ENCODE results near the gene ATAD3B. TPM values are rescaled to one million over a fixed set of nuclear protein-coding genes. Genes with fewer than 3 reads are reported as not detected.
A peak's percentile ranks its signal among the peaks of the same experiment; 100 is the strongest.
"Not testable (repeated sequence)": the region's sequence is repeated elsewhere in the genome, so short reads cannot be mapped to it uniquely, and the experiment has no call there.

Gene ATAD3B
- total RNA-seq, 2 donors from 2014 or later: 16.8 to 26.9 TPM

DNA sequence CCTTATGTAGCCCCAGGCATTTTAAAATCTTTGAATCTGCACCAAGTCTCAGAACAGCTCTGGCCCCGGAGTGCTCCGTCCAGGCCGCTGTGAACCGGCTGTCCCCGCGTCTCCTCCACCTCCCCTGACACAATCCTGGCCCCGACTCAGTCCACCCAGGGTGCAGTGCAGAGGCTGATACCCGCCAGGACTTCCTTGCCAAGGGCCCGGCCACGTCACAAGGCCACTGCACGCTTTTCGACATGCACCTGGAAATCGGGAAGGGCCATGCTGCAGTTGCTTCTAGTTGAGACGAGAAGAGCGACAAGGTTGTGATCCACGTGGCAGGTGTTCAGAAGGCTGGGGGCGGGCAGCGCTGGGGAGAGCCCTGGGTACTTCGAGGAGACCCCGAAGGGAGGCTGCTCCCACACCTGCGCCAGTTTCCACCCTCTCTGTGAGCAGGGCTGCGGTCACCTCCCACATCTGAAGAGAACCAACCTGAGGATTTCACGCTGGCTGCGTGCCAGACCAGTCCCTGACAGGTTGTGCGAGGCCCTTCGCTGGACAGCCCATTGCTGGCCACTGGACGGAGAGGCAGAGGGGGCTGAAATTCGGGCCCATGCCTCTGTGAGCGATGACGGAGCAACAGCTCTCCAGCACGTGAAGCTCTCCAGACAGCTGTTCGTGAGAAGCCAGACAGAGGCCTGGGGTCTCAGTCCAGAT is 29.3 kb upstream of the ATAD3B start:
- DNase-seq (ENCODE audit: low spot score): peak; percentile 4
- Histone ChIP-seq H3K4me1 (replicated peaks) (peaks cover 7% of the 10 kb centered on the region), H3K9me3 (no peaks in the 10 kb centered on the region), H3K27ac (no peak overlapping the region), H3K4me3 (no peak overlapping the region), H3K27me3 (replicated peaks; ENCODE audit: insufficient read depth) (no peaks in the 10 kb centered on the region), H3K36me3 (no peaks in the 10 kb centered on the region)
- 77% methylated on average over 32 of the region's 32 CpGs for WGBS
- TF ChIP-seq POLR2A (IDR thresholded peaks at IDR 0.05) (no peak), POLR2AphosphoS5 (IDR thresholded peaks at IDR 0.05) (no peak)
- TF ChIP-seq, protein P1, sequence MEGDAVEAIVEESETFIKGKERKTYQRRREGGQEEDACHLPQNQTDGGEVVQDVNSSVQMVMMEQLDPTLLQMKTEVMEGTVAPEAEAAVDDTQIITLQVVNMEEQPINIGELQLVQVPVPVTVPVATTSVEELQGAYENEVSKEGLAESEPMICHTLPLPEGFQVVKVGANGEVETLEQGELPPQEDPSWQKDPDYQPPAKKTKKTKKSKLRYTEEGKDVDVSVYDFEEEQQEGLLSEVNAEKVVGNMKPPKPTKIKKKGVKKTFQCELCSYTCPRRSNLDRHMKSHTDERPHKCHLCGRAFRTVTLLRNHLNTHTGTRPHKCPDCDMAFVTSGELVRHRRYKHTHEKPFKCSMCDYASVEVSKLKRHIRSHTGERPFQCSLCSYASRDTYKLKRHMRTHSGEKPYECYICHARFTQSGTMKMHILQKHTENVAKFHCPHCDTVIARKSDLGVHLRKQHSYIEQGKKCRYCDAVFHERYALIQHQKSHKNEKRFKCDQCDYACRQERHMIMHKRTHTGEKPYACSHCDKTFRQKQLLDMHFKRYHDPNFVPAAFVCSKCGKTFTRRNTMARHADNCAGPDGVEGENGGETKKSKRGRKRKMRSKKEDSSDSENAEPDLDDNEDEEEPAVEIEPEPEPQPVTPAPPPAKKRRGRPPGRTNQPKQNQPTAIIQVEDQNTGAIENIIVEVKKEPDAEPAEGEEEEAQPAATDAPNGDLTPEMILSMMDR (IDR thresholded peaks at IDR 0.05): no peak
- intact Hi-C loops (cut with DNase I): loop anchor here (5.0 kb wide), 1 partner anchor 35 kb away; the partner anchor contains the start of gene MRPL20

DNA sequence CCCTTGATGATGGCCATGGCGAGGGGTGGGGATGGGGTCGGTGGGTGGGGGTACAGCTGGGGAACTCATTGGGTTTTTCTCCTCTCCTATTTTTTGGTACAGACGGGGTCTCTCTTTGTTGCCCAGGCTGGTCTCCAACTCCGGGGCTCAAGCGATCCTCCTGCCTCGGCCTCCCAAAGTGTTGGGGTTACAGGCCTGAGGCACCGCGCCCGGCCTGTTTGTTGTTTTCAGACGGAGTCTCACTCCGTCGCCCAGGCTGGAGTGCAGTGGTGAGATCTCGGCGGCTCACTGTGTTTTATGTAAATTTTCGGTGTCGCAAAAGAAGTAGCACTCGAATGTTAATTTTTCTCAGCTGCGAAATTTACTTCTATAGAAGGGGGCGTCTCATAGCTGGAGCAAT is 24.9 kb upstream of the ATAD3B start:
- H3K9me3 ChIP-seq; H3K27me3 ChIP-seq (replicated peaks; ENCODE audit: insufficient read depth); intact Hi-C loops (cut with DNase I); H3K27ac ChIP-seq; H3K36me3 ChIP-seq; DNase-seq (ENCODE audit: low spot score); H3K4me3 ChIP-seq; H3K4me1 ChIP-seq (replicated peaks): not testable (repeated sequence)
- WGBS: 93% methylated on average over 19 of the region's 19 CpGs

DNA sequence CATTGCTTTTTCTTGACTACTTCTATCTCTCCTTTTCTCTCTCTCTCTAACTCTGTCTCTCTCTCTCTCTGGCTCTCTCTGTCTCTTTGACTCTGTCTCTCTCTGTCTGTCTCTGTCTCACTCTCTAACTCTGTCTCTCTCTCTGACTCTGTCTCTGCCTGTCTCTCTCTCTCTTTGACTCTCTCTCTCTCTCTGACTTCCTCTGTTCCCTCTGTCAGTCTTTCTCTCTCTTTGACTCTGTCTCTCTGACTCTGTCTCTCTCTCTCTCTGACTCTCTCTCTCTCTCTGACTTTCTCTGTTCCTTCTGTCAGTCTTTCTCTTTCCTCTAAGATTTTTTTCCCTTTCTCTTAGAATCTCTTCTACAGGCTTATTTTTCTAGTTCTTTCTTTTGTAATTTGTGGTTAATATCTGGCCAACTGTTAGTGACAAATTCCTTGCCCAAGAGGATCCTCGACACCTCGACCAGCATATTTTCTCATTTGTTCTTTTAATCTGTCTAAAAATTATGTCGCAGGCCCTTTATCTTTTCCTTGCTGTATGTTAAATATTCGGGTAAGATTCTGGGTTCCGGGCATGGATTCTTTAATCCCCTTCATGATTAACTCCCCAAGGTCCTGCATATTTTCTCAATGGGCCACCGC is 22.3 kb upstream of the ATAD3B start, which contains the start of gene ATAD3C:
Gene ATAD3C, plus strand, starts transcription at position 591 of the 641 bp plus-strand sequence. CDS start 995 bp downstream, outside the sequence.
- no peak for TF ChIP-seq POLR2AphosphoS5 (IDR thresholded peaks at IDR 0.05)
- TF ChIP-seq, protein P1 (IDR thresholded peaks at IDR 0.05): no peak
- TF ChIP-seq POLR2A (IDR thresholded peaks at IDR 0.05): no peak
- no peaks in the 10 kb centered on the region for H3K9me3 ChIP-seq
- no peaks in the 10 kb centered on the region for H3K27me3 ChIP-seq (replicated peaks; ENCODE audit: insufficient read depth)
- intact Hi-C loops (cut with DNase I): no loop called here
- DNase-seq (ENCODE audit: low spot score): no peak
- no peak within 1 kb of the TSS for H3K27ac ChIP-seq
- WGBS: 85% methylated on average over 6 of the region's 6 CpGs
- H3K36me3 ChIP-seq: no peaks in the 10 kb centered on the region
- no peaks in the 10 kb centered on the region for H3K4me1 ChIP-seq (replicated peaks)
- H3K4me3 ChIP-seq: no peak within 1 kb of the TSS

DNA sequence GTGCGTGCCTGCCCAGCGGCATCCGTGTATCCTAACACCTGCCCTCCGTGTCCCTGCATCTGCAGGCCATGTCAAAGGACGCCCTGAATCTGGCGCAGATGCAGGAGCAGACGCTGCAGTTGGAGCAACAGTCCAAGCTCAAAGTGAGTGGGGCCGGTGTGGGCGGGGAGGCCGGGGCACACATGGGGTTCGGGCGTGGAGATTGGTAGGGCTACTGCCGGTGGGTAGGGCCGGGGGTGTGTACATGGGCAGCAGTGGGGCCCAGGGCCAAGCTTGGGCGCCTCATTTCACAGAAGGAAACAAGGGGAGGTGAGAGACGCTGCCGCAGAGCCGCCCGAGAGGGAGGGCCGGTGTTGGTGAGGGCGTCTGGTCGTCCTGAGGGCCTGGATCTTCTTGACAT is 20.9 kb upstream of the ATAD3B start:
- H3K9me3 ChIP-seq; DNase-seq (ENCODE audit: low spot score); H3K27me3 ChIP-seq (replicated peaks; ENCODE audit: insufficient read depth); H3K4me1 ChIP-seq (replicated peaks); H3K27ac ChIP-seq; H3K36me3 ChIP-seq; intact Hi-C loops (cut with DNase I); H3K4me3 ChIP-seq: not testable (repeated sequence)
- 91% methylated on average over 22 of the region's 22 CpGs for WGBS

DNA sequence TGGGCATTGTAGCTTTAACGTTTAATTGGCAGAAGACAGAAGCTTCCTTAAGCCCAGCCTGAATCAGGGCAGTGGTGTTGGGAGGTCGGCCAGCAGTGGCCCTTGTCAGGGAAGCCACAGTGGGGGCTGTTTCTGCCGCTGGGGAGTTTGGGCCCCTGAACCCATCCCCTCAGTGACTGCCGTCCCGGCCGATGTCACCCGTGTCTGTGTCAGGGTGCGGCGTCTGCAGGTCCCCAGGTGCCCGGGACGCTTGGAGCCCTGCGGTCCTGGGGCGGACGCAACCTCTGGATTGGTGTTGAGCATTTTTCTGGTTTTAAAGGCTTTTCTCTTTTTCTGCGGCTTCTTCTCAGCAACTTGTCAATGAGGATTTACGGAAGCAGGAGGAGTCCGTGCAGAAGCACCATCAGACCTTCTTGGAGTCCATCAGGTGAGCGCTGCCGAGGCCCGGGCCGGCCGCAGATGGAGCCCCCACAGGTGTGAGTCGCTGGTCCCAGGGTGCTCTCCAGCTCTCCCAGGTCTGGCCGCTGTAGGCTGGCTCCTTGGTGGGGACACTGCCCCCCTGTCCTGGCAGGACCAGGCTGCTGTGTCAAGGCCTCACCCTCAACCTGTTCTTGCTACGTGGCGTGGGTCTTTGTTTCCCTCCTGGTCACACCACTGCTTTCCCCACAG is 19.7 kb upstream of the ATAD3B start:
- no peak overlapping the region for H3K27ac ChIP-seq
- no peaks in the 10 kb centered on the region for H3K36me3 ChIP-seq
- TF ChIP-seq POLR2A (IDR thresholded peaks at IDR 0.05): no peak
- TF ChIP-seq, protein P1 (IDR thresholded peaks at IDR 0.05): no peak
- TF ChIP-seq POLR2AphosphoS5 (IDR thresholded peaks at IDR 0.05): no peak
- H3K27me3 ChIP-seq (replicated peaks; ENCODE audit: insufficient read depth): no peaks in the 10 kb centered on the region
- no peaks in the 10 kb centered on the region for H3K9me3 ChIP-seq
- H3K4me1 ChIP-seq (replicated peaks): no peaks in the 10 kb centered on the region
- 77% methylated on average over 26 of the region's 26 CpGs for WGBS
- H3K4me3 ChIP-seq: no peak overlapping the region
- intact Hi-C loops (cut with DNase I): no loop called here
- DNase-seq (ENCODE audit: low spot score): no peak

DNA sequence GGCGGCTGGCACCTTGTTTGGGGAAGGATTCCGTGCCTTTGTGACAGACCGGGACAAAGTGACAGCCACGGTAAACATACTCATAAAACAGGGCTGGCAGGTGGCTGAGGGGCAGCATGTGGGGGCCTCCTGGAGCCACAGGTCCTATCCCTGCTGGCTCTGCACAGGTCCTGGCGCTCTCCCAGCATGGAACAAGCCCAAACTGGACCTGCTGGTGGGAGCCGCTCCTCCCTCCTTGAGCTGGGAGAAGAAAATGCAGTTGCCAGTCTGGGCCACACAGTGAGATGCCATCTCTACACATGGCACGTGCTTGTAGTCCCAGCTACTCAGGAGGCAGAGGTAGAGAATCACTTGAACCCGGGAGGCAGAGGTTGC is 19.2 kb upstream of the ATAD3B start:
- H3K4me1 ChIP-seq (replicated peaks); H3K27ac ChIP-seq; H3K27me3 ChIP-seq (replicated peaks; ENCODE audit: insufficient read depth); DNase-seq (ENCODE audit: low spot score); H3K4me3 ChIP-seq; H3K9me3 ChIP-seq; intact Hi-C loops (cut with DNase I); H3K36me3 ChIP-seq: not testable (repeated sequence)
- 15% methylated on average over 8 of the region's 8 CpGs for WGBS

All from prostate gland (tissue), 2 donors.